MV-4-11 (cell line): ENCODE data around the gene NFKBIB.

Source experiments
- DNase-seq: peaks from one replicate; lab custom pipeline; 2025; lab: John Stamatoyannopoulos, UW

NFKBIB gene

DNA sequence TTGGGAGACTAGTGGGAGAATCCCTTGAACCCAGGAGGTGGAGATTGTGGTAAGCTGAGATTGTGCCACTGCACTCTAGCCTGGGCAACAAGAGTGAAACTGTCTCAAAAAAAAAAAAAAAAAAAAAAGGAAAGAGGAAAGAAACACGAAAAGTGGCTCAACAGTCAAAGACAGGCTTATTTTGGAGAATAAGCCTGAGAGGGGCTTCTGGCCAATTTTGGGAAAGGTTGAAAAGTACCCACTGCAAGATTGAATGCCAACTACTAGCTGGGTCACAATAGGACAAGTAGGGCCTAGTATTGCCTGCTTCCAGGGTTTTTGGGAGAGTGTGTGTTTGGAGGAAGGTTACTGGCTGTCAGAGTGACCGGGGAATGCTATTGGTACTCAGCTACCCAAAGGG is 58.5 kb downstream of the NFKBIB start:
- no peak for DNase-seq
